Measurements from ENCODE around the gene NGEF.

DNA sequence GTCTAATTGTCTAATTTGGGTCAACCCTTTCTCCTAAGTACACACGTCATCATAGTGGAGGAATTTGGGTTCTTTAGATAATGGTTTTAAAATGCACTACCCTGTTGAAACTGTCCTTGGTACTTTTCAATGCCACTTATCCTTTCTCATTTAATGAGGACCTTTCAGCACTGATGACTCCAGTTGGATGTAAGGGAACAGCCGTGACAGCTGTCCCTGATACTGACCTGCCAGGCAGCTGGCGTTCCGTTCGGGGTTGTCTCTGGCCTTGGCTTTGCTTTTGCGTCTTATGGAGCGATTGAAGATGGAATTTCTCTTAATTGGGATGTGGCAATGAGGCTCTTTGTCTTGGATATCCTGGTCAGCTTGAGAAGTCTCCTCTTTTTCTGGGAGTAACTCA is 38.7 kb downstream of the NGEF start:
- TF ChIP-seq, protein P1, sequence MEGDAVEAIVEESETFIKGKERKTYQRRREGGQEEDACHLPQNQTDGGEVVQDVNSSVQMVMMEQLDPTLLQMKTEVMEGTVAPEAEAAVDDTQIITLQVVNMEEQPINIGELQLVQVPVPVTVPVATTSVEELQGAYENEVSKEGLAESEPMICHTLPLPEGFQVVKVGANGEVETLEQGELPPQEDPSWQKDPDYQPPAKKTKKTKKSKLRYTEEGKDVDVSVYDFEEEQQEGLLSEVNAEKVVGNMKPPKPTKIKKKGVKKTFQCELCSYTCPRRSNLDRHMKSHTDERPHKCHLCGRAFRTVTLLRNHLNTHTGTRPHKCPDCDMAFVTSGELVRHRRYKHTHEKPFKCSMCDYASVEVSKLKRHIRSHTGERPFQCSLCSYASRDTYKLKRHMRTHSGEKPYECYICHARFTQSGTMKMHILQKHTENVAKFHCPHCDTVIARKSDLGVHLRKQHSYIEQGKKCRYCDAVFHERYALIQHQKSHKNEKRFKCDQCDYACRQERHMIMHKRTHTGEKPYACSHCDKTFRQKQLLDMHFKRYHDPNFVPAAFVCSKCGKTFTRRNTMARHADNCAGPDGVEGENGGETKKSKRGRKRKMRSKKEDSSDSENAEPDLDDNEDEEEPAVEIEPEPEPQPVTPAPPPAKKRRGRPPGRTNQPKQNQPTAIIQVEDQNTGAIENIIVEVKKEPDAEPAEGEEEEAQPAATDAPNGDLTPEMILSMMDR (IDR thresholded peaks at IDR 0.05): no peak
- no peak for TF ChIP-seq POLR2A (IDR thresholded peaks at IDR 0.05)

Data from uterus (tissue), 2 donors.